ENCODE data around the gene CLEC2L. TPM values are rescaled to one million over a fixed set of nuclear protein-coding genes. Genes with fewer than 3 reads are reported as not detected.

CLEC2L gene
- total RNA-seq, 1 experiment from 2014 or later = not detected

GRCh38 chr7:139522830-139523198 lies 671 bp upstream of the CLEC2L start:
- intact Hi-C loops (cut with micrococcal nuclease; ENCODE audit: unreplicated experiment) = no loop called here
- Mint-ChIP-seq H3K27me3 (ENCODE audit: unreplicated experiment) (peaks cover 56% of the 10 kb centered on the region), H3K36me3 (ENCODE audit: insufficient read depth, unreplicated experiment) (no peaks in the 10 kb centered on the region), H3K9me3 (ENCODE audit: low read depth, unreplicated experiment) (no peaks in the 10 kb centered on the region), H3K4me3 (ENCODE audit: low read depth, unreplicated experiment) (no peak overlapping the region), H3K27ac (ENCODE audit: unreplicated experiment) (no peak overlapping the region), H3K4me1 (ENCODE audit: low read depth, unreplicated experiment) (no peaks in the 10 kb centered on the region)
- no TSS peak for BruUV-seq (replicated peaks)
- TF ChIP-seq CTCF (IDR thresholded peaks at IDR 0.05; ENCODE audit: unreplicated experiment) = no peak
- CTCF ChIA-PET = no interaction called here
- no peak for DNase-seq

GRCh38 chr7:139523968-139524815 lies 707 bp downstream of the CLEC2L start:
- no peak overlapping the region for H3K4me3 Mint-ChIP-seq (ENCODE audit: low read depth, unreplicated experiment)
- H3K9me3 Mint-ChIP-seq (ENCODE audit: low read depth, unreplicated experiment) = peaks cover 5% of the 10 kb centered on the region
- H3K27ac Mint-ChIP-seq (ENCODE audit: unreplicated experiment) = no peak overlapping the region
- no peaks in the 10 kb centered on the region for H3K36me3 Mint-ChIP-seq (ENCODE audit: insufficient read depth, unreplicated experiment)
- DNase-seq = no peak
- no peak for TF ChIP-seq CTCF (IDR thresholded peaks at IDR 0.05; ENCODE audit: unreplicated experiment)
- intact Hi-C loops (cut with micrococcal nuclease; ENCODE audit: unreplicated experiment) = no loop called here
- H3K27me3 Mint-ChIP-seq (ENCODE audit: unreplicated experiment) = peaks cover 68% of the 10 kb centered on the region
- H3K4me1 Mint-ChIP-seq (ENCODE audit: low read depth, unreplicated experiment) = no peaks in the 10 kb centered on the region
- CTCF ChIA-PET = no interaction called here
- no TSS peak for BruUV-seq (replicated peaks)

GRCh38 chr7:139525239-139525638 lies 1.8 kb downstream of the CLEC2L start:
- H3K36me3 Mint-ChIP-seq (ENCODE audit: insufficient read depth, unreplicated experiment) = no peaks in the 10 kb centered on the region
- CTCF ChIA-PET = no interaction called here
- no peak for TF ChIP-seq CTCF (IDR thresholded peaks at IDR 0.05; ENCODE audit: unreplicated experiment)
- H3K9me3 Mint-ChIP-seq (ENCODE audit: low read depth, unreplicated experiment) = peaks cover 5% of the 10 kb centered on the region
- no peak overlapping the region for H3K27ac Mint-ChIP-seq (ENCODE audit: unreplicated experiment)
- no peak for DNase-seq
- no peak overlapping the region for H3K4me3 Mint-ChIP-seq (ENCODE audit: low read depth, unreplicated experiment)
- H3K4me1 Mint-ChIP-seq (ENCODE audit: low read depth, unreplicated experiment) = no peaks in the 10 kb centered on the region
- peaks cover 78% of the 10 kb centered on the region for H3K27me3 Mint-ChIP-seq (ENCODE audit: unreplicated experiment)
- no TSS peak for BruUV-seq (replicated peaks)
- intact Hi-C loops (cut with micrococcal nuclease; ENCODE audit: unreplicated experiment) = no loop called here

- no peak for TF ChIP-seq CTCF (IDR thresholded peaks at IDR 0.05; ENCODE audit: unreplicated experiment)
- no TSS peak for BruUV-seq (replicated peaks)
- H3K9me3 Mint-ChIP-seq (ENCODE audit: low read depth, unreplicated experiment) = peaks cover 5% of the 10 kb centered on the region
- H3K4me3 Mint-ChIP-seq (ENCODE audit: low read depth, unreplicated experiment) = no peak overlapping the region
- DNase-seq = no peak
- H3K27me3 Mint-ChIP-seq (ENCODE audit: unreplicated experiment) = peaks cover 83% of the 10 kb centered on the region
- H3K27ac Mint-ChIP-seq (ENCODE audit: unreplicated experiment) = no peak overlapping the region
- H3K36me3 Mint-ChIP-seq (ENCODE audit: insufficient read depth, unreplicated experiment) = no peaks in the 10 kb centered on the region
- no peaks in the 10 kb centered on the region for H3K4me1 Mint-ChIP-seq (ENCODE audit: low read depth, unreplicated experiment)
- intact Hi-C loops (cut with micrococcal nuclease; ENCODE audit: unreplicated experiment) = no loop called here
- CTCF ChIA-PET = no interaction called here
Measured at GRCh38 chr7:139525750-139526149, 2.3 kb downstream of the CLEC2L start.

All from Calu3 (cell line).